ENCODE results near the gene GRAMD1C.

Gene GRAMD1C

DNA sequence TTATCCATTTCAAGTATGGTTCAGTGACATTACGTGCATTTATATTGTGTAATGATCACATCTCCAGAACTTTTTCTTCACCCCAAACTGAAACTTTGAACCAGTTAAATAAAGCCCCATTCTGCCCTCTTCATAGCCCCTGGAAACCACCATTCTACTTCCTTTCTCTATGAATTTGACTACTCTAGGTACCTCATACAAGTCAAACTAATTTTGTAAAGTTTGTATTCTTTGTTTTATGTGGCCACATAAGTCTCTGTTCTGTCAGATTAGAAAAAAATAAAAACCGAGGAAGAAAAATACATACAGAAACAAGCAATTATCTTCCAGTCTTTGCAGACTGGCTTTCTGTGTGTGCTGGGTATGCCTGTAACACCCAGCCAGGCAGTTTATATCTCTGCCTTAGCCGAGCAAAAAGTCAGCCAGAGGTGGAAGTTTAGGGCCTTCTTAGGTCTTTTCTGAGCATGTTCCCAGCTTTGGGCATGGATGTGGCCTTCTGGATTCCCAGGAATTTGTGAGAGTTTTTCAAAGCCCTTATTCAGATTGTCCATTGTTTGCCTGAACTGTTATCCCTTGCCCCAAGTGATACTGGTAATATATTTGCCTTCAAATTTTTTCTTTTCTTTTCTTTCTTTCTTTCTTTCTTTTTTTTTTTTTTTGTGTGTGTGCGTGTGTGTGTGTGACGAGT is 6.0 kb upstream of the GRAMD1C start:
- Histone ChIP-seq H3K27me3 (ENCODE audit: insufficient read depth, poor library complexity, severe bottlenecking) (no peaks in the 10 kb centered on the region), H3K4me3 (replicated peaks; ENCODE audit: insufficient read depth, low read length) (no peak overlapping the region), H3K27ac (replicated peaks) (no peak overlapping the region)
- TF ChIP-seq SPI1 (IDR thresholded peaks at IDR 0.05; ENCODE audit: borderline replicate concordance, low read depth): no peak
- no peak for TF ChIP-seq GABPA (IDR thresholded peaks at IDR 0.05; ENCODE audit: low read depth)
- no peak for TF ChIP-seq REST (IDR thresholded peaks at IDR 0.05; ENCODE audit: insufficient replicate concordance, low read depth)
- no peak for TF ChIP-seq CTCF (IDR thresholded peaks at IDR 0.05; ENCODE audit: insufficient read depth, low read length)
- no peak for TF ChIP-seq POLR2AphosphoS5 (IDR thresholded peaks at IDR 0.05; ENCODE audit: low read depth)
- no peak for DNase-seq (ENCODE audit: low read depth in 1 of 2, low spot score in 1 of 2)

DNA sequence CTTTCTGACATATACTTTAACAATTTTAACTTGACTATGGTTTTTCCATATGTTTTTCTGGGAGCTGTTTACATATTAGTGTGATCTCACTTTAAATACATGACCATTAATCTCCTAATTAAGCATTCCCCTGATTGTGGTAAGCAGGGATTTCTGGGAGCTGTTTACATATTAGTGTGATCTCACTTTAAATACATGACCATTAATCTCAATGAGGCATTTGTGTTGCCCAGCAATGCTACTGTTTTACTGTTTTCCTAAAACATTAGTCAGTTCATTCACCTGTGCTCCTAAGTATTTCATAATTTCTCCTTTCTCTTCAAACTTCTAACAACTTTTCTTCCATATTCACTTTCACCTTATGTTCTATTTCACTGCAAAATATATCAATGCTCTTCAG is 3.6 kb upstream of the GRAMD1C start:
- TF ChIP-seq SPI1 (IDR thresholded peaks at IDR 0.05; ENCODE audit: borderline replicate concordance, low read depth) (no peak), POLR2AphosphoS5 (IDR thresholded peaks at IDR 0.05; ENCODE audit: low read depth) (no peak)

GRCh38 chr3:113839551-113839950 is 963 bp downstream of the GRAMD1C start:
- no peak overlapping the region for H3K4me3 ChIP-seq (replicated peaks; ENCODE audit: insufficient read depth, low read length)
- no peak overlapping the region for H3K27ac ChIP-seq (replicated peaks)
- no peaks in the 10 kb centered on the region for H3K27me3 ChIP-seq (ENCODE audit: insufficient read depth, poor library complexity, severe bottlenecking)
- DNase-seq (ENCODE audit: low read depth in 1 of 2, low spot score in 1 of 2): no peak
- no peak for TF ChIP-seq SPI1 (IDR thresholded peaks at IDR 0.05; ENCODE audit: borderline replicate concordance, low read depth)
- no peak for TF ChIP-seq REST (IDR thresholded peaks at IDR 0.05; ENCODE audit: insufficient replicate concordance, low read depth)
- no peak for TF ChIP-seq POLR2AphosphoS5 (IDR thresholded peaks at IDR 0.05; ENCODE audit: low read depth)
- no peak for TF ChIP-seq CTCF (IDR thresholded peaks at IDR 0.05; ENCODE audit: insufficient read depth, low read length)
- no peak for TF ChIP-seq GABPA (IDR thresholded peaks at IDR 0.05; ENCODE audit: low read depth)

More for the DNA sequence above, 3.6 kb upstream of the GRAMD1C start:
- Histone ChIP-seq H3K27me3 (ENCODE audit: insufficient read depth, poor library complexity, severe bottlenecking) (no peaks in the 10 kb centered on the region), H3K27ac (replicated peaks) (no peak overlapping the region), H3K4me3 (replicated peaks; ENCODE audit: insufficient read depth, low read length) (no peak overlapping the region)
- DNase-seq (ENCODE audit: low read depth in 1 of 2, low spot score in 1 of 2): no peak

DNA sequence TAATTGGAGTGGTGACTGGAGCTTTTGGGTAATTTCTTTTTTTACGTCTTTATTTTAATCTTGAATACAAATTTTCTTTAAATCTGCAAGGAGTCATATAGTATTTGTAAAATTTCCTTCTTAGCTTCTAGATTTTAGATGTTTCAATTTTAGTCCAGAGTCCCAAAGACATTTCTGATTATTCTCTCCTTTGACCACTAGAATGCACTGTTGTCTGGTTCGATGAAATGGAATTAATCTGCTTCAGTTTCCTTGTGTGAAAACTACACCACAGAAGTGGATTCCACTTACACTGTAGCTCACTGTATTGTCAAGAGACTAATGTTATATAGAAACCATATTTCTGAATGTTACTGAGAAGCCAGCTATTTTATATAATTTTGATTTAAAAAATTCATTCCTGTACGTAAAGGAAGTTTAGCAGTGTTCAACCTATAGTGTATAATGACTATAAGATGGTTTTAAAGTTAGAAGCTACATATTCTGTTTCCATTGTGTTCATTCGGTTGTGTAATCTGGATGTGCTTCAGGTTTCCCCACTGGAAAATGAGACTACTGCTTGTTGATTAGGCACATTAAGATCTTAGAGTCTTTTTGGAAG is 6.1 kb downstream of the GRAMD1C start:
- TF ChIP-seq CTCF (IDR thresholded peaks at IDR 0.05; ENCODE audit: insufficient read depth, low read length): peak; percentile 28
- no peak for TF ChIP-seq POLR2AphosphoS5 (IDR thresholded peaks at IDR 0.05; ENCODE audit: low read depth)
- H3K27me3 ChIP-seq (ENCODE audit: insufficient read depth, poor library complexity, severe bottlenecking): no peaks in the 10 kb centered on the region
- H3K4me3 ChIP-seq (replicated peaks; ENCODE audit: insufficient read depth, low read length): no peak overlapping the region
- DNase-seq (ENCODE audit: low read depth in 1 of 2, low spot score in 1 of 2): no peak
- H3K27ac ChIP-seq (replicated peaks): no peak overlapping the region

Data from HL-60 (cell line).